ENCODE measurements around the gene CRTC2.
"Not testable (repeated sequence)": the region's sequence is repeated elsewhere in the genome, so short reads cannot be mapped to it uniquely, and the experiment has no call there.

The CRTC2 gene

GRCh38 chr1:153958111-153958960 is at the start of gene CRTC2:
TSS of gene CRTC2 (minus strand) at chr1:153958612. CDS start at chr1:153958497, 115 bp downstream.
- DNase-seq, result peak; percentile 99

- DNase-seq, result no peak
These were observed 47.7 kb upstream of the CRTC2 start for GRCh38 chr1:154006136-154006535.

GRCh38 chr1:154000420-154000819 is 42.0 kb upstream of the CRTC2 start:
- no peak for DNase-seq

- DNase-seq, result not testable (repeated sequence)
These were observed 38.5 kb upstream of the CRTC2 start for GRCh38 chr1:153996882-153997281.

GRCh38 chr1:153995640-153996039 is 37.2 kb upstream of the CRTC2 start:
- no peak for DNase-seq

- DNase-seq, result no peak
These were observed 36.8 kb upstream of the CRTC2 start for GRCh38 chr1:153995202-153995601.

GRCh38 chr1:153991806-153992205 is 33.4 kb upstream of the CRTC2 start:
- no peak for DNase-seq

- no peak for DNase-seq
These were observed 32.8 kb upstream of the CRTC2 start for GRCh38 chr1:153991151-153991630.

GRCh38 chr1:153990468-153991150 is 32.2 kb upstream of the CRTC2 start, which contains the start of gene RPS27:
TSS of gene RPS27 (plus strand) at chr1:153990762. CDS start at chr1:153990797, 35 bp downstream.
- DNase-seq, result peak; percentile 97

- no peak for DNase-seq
These were observed 29.2 kb upstream of the CRTC2 start for GRCh38 chr1:153987621-153988020.

- DNase-seq, result peak; percentile 78
These were observed 27.7 kb upstream of the CRTC2 start, which contains the start of gene RAB13 for GRCh38 chr1:153985941-153986761. TSS of gene RAB13 (minus strand) at chr1:153986339. CDS start at chr1:153986236, 103 bp downstream.

- no peak for DNase-seq
These were observed 27.0 kb upstream of the CRTC2 start for GRCh38 chr1:153985341-153985912.

- no peak for DNase-seq
These were observed 25.9 kb upstream of the CRTC2 start for GRCh38 chr1:153984123-153984894.

- DNase-seq, result not testable (repeated sequence)
These were observed 23.3 kb upstream of the CRTC2 start for GRCh38 chr1:153981735-153982134.

- DNase-seq, result not testable (repeated sequence)
These were observed 20.7 kb upstream of the CRTC2 start for GRCh38 chr1:153979091-153979490.

- DNase-seq, result no peak
These were observed 20.0 kb upstream of the CRTC2 start for GRCh38 chr1:153978274-153978909.

- DNase-seq, result peak; percentile 80
These were observed 19.1 kb upstream of the CRTC2 start, which contains the start of gene JTB for GRCh38 chr1:153977250-153978240. TSS of gene JTB (minus strand) at chr1:153977674. CDS start at chr1:153977252, 422 bp downstream.

- no peak for DNase-seq
These were observed 18.4 kb upstream of the CRTC2 start for GRCh38 chr1:153976819-153977249.

GRCh38 chr1:153973525-153973924 is 15.1 kb upstream of the CRTC2 start:
- DNase-seq, result no peak

GRCh38 chr1:153973071-153973470 is 14.7 kb upstream of the CRTC2 start:
- no peak for DNase-seq

All from NCI-H1105 (cell line).